DMS53 treated with DMSO at 0.1 percent for 48 hours (cell line): Measurements from ENCODE around the gene GALNTL6.
A peak's percentile ranks its signal among the peaks of the same experiment; 100 is the strongest.
"Not testable (repeated sequence)": the region's sequence is repeated elsewhere in the genome, so short reads cannot be mapped to it uniquely, and the experiment has no call there.

ENCODE experiments used
- DNase-seq: peaks from one replicate; lab custom pipeline; 2025; ENCODE audit not compliant: unreplicated experiment; lab: John Stamatoyannopoulos, UW

The GALNTL6 gene

GRCh38 chr4:172898715-172899114, 1085.5 kb downstream of the GALNTL6 start:
- DNase-seq = no peak

- no peak for DNase-seq
These were observed 1086.7 kb downstream of the GALNTL6 start for GRCh38 chr4:172899861-172900260.

GRCh38 chr4:172900900-172901299, 1087.7 kb downstream of the GALNTL6 start:
- DNase-seq = no peak

DNA sequence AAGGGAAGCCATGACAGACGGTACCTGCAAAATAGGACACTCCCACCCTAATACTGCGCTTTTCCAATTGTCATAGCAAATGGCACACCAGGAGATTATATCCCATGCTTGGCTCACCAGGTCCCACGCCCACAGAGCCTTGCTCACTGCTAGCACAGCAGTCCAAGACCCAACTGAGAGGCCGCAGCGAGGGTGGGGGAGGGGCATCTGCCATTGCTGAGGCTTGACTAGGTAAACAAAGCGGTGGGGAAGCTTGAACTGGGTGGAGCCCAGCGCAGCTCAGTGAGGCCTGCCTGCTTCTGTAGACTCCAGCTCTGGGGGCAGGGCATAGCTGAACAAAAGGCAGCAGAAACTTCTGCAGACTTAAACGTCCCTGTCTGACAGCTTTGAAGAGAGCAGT, 1099.3 kb downstream of the GALNTL6 start:
- not testable (repeated sequence) for DNase-seq

DNA sequence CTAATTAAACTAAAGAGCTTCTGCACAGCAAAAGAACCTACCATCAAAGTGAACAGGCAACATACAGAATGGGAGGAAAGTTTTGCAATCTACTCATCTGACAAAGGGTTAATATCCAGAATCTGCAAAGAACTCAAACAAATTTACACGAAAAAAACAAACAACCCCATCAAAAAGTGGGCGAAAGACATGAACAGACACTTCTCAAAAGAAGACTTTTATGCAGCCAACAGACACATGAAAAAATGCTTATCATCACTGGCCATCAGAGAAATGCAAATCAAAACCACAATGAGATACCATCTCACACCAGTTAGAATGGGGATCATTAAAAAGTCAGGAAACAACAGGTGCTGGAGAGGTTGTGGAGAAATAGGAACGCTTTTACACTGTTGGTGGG, 1104.2 kb downstream of the GALNTL6 start:
- not testable (repeated sequence) for DNase-seq

GRCh38 chr4:172919269-172919668, 1106.1 kb downstream of the GALNTL6 start:
- DNase-seq = no peak

DNA sequence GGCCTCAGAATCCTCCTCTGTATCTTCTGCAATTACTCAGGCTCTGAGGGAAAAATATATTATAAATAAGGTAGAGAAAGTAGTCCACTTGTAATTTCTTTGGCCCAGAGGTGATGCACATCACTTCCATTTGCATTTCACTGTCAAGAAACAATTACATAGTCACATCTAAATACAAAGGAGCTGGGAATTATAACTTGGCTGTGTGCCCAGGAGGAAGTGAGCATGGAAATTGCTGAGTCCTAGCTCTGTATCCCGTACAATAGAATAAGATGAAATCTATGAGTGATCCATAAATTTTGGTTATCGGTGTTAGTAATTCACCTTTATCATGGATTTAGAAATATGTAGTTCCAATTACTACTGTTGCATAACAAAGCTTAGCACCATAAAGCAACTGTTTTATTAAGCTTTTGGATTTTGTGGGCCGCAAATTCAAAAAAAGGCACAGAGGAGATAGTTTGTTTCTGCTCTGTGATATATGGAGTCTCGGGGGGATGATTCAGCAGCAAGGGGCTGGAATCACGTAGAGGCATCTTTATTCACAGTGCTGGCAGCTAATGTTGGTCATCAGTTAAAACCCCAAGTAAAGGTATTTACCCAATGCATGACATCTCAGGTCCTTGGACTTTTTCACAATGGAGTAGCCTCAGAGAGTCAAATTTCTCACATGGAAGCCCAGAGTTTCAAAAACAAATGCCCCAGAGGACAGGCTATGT, 1114.1 kb downstream of the GALNTL6 start:
- DNase-seq = no peak

- no peak for DNase-seq
These were observed 1115.1 kb downstream of the GALNTL6 start for GRCh38 chr4:172928347-172928746.

DNA sequence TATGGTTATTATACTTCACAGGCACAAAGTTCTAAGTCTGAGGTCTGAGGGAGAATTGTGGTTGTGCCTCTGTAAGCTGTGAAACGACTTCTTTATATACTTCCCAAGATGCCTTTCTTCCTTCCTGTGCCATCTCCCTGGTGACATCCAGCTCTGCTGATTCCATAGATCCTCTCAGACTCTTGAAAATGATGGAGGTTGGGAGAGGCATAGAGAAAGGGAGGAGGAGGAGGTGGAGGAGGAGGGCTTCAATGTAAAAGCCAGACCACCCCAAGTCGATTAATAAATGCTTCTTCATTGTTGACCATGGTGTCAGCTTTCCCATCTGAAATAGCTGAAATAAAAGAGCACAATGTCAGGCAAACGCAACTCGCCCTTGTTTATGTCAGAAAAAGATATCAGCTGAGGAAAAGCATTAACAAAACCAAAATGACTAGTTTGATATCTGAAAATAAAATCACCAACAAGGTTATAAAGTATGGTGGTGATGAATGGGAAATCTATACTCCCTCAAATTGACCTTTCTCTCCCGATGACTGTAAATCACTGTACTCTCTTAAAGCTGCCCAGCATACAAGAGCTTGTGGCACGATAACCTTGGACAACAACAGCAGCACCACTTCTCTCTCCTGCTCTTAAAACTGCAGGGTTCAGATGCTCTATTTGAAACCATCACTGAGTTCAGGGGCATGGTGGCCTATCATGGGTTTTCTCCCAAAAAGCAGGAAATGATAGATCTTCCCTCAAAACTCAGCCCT, 1125.0 kb downstream of the GALNTL6 start:
- no peak for DNase-seq

GRCh38 chr4:172938870-172939269, 1125.7 kb downstream of the GALNTL6 start:
- no peak for DNase-seq

DNA sequence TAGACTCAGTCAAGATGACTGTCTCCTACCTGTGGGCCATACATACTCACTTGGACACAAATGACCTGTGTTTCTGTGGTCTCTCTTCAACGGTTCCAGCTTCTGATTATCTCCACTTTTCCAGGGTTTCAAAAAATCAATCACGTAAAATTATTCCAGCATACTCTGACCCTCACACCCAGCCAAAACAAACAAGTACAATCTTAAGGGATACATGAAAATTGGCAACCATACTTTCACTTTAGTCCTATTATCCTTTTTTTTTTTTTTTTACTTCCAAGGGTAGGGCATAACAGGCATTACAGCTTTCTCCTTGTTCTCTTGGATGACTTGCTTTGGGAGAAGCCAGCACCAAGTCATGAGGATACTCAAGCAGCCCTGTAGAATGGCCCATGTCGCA, 1129.6 kb downstream of the GALNTL6 start:
- DNase-seq = no peak

- no peak for DNase-seq
These were observed 1132.4 kb downstream of the GALNTL6 start for GRCh38 chr4:172945611-172946010.

DNA sequence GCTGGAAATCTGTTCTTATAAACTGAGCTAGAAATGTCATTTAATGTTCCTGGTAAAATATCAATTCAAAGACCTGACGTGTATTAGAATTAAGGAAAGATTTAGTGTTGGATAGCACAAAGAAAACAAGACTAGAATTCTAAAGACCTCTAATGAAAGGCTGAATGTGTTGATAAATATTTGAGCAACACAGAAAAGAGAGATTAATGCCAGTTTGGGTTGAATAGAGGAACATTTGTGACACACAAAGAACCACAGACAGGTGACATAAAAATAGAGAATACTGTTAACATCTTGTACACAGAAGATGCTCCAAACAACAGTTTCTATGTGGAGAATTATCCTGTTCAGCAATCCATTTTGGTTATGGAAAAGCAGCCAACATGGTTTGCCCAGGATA, 1133.3 kb downstream of the GALNTL6 start:
- no peak for DNase-seq

DNA sequence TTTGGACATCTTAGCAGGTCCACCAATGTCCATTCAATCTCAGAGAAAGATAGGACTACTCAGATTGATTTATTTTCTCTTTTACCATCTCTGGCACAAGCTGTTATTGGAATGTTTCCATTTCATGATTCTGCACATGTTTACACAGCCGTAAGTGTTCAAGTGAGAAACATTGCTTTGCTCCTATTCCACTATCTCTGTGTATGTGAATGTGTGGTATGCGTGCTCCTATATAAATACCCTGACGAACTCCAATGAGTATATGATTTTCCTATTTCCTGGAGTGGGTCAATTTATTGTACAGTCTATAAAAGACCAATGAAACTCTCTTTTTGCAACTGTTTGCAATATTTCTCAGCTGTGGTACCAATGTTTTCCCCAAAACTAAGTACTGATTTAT, 1134.4 kb downstream of the GALNTL6 start:
- no peak for DNase-seq

DNA sequence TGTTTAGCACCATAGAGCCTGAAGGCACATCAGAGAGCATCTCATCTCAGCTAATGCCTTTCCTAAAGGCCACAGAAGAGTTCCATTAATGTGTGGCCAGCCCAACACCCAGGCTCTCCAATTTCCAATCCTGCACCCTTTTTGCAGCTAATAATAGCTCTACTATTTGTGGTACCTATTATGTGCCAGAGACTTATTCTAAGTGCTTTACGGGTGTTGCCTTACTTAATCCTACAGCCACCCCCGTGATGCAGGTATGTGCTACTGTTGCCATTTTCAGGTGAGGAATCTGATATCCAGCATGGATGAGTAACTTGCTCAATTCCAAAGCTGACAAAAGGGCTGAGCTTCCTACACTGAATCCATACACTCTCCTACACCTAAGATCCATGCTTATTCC, 1137.8 kb downstream of the GALNTL6 start:
- DNase-seq = no peak

DNA sequence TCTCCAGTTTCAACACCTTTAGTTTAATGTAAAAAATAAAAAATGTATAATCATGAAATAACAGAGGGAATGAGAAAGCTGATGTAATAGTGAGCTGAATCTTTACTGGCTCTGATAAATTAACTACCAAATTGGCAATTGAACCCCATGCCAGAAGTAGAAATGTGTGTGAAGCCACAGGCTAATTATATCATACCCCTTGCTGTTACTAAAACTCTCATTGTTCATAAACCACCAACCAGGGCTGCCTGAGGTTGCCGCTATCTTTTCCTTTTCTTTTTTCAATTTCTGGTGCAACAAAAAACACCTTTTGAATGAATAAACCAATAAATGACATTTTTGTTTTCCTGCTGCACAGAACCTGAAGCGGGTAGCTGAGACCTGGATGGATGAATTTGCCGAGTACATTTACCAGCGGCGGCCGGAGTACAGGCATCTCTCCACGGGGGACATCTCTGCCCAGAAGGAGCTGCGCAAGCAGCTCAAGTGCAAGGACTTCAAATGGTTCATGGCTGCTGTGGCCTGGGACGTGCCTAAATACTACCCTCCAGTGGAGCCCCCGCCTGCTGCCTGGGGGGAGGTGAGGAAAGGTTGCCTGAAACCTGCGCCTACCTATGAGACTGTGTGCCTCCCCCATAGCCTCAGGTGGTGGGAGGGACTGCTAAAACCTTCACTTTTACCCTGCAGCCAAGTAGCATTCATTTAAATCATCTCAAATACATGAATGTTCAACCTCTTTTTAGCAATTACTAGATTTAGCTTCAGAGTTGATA, 1138.7 kb downstream of the GALNTL6 start:
- no peak for DNase-seq

DNA sequence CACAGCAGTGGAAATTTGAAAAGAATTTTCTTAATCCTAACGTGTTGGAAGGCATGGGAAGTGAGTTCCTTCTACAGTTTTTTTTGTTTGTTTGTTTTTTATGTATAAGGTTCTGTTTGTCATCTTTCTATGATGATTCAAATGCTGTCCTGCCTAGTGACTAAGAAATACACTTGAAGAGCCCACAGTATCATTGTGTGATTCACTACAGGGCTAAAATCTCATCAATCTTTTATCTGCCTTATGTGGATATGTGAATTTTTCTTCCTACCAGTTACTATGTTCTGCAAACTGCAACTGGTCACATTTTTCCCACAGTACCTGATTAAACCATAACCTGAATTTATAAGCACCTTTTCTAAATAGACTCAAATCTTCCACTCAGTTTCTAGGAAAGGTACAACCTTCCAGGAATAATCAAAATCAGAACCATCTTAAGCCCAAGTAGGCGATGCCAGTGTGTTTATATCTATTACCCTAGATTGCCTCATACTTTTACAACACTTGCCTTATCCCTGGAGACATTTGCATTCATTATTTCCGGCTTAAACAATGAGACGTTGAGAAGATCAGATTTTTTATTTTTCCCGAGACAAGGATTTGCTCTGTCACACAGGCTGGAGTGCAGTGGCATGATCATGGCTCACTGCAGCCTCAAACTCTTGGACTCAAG, 1140.8 kb downstream of the GALNTL6 start:
- DNase-seq = no peak

- DNase-seq = not testable (repeated sequence)
These were observed 1143.1 kb downstream of the GALNTL6 start for GRCh38 chr4:172956340-172956739.

DNA sequence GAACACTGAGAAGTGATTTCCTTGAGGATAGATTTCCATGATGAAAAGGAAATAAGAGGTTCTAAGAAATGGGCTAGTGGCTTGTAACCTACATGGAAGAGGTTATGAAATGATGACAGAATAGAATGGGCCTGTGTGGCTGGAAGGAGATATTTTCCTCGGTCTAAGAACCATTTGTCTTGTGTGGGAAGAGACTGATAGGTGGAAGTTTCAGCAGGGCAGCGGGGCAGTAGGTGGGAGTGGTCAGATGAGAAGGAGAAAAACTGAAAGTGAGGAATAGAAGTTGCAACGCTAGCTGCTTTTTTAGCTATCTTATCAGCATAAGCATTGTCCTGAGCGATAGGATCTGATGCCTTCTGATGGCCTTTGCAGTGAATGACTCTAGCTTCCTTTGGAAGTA, 1144.0 kb downstream of the GALNTL6 start:
- no peak for DNase-seq

GRCh38 chr4:172962564-172963353, 1149.6 kb downstream of the GALNTL6 start:
- DNase-seq = peak; percentile 38
